Mammary epithelial cell (primary cell): ENCODE measurements around the gene ARPIN.

ENCODE experiments used
- CTCF ChIP-seq, 2 donors: IDR thresholded peaks in 1 of 2; conservative IDR thresholded peaks in 1 of 2; 2 replicates each; pipeline ENCODE4 v1.5.1; 2011 to 2012; ENCODE audit warnings: inconsistent platforms in 2 of 2, low read length in 2 of 2, mild to moderate bottlenecking in 2 of 2, control low read depth in 1 of 2, low read depth in 1 of 2; ENCODE audit not compliant: insufficient read depth in 1 of 2; ENCODE audit errors: extremely low read depth in 1 of 2
- EZH2 ChIP-seq: IDR thresholded peaks from 2 replicates; pipeline ENCODE4 v1.6.1; 2012; ENCODE audit warnings: low read length, inconsistent platforms, borderline replicate concordance

- TF ChIP-seq CTCF (conservative IDR thresholded peaks at IDR 0.05 in 1 of 2, IDR thresholded peaks at IDR 0.05 in 1 of 2; ENCODE audit: extremely low read depth in 1 of 2, insufficient read depth in 1 of 2, low read depth in 1 of 2, low read length in 2 of 2) (peak in 1 of 2 donors; percentile 12), EZH2 (no peak)
Observed at GRCh38 chr15:89863918-89864317, 48.8 kb downstream of the ARPIN start.
